Fibroblast of gingiva (primary cell): ENCODE results near the gene THEM4.
"Not testable (repeated sequence)": the region's sequence is repeated elsewhere in the genome, so short reads cannot be mapped to it uniquely, and the experiment has no call there.

Source experiments
- DNase-seq: peaks from one replicate; pipeline ENCODE4 v3.0.0-alpha.2; 2011; ENCODE audit warnings: low read depth

THEM4 gene

DNA sequence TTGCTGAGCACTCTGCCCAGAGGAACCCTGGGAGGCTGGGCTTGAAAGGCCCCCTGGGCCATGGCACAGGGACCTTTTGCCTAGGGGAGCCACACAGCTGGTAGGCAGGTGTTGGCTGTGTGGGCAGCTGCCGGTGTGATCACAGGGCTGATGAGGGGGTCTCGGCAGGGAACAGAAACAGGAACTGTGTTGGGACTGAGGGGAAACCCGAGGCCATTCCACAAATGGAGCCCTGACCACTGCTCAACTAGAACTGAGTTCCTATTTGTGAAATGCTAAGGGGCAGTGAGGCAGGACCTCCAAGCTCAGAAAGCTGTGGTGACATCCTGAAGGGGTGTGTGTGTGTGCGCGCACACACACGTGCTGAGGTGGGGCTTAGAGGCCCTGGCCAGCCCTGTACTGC is 49.4 kb downstream of the THEM4 start:
- no peak for DNase-seq

DNA sequence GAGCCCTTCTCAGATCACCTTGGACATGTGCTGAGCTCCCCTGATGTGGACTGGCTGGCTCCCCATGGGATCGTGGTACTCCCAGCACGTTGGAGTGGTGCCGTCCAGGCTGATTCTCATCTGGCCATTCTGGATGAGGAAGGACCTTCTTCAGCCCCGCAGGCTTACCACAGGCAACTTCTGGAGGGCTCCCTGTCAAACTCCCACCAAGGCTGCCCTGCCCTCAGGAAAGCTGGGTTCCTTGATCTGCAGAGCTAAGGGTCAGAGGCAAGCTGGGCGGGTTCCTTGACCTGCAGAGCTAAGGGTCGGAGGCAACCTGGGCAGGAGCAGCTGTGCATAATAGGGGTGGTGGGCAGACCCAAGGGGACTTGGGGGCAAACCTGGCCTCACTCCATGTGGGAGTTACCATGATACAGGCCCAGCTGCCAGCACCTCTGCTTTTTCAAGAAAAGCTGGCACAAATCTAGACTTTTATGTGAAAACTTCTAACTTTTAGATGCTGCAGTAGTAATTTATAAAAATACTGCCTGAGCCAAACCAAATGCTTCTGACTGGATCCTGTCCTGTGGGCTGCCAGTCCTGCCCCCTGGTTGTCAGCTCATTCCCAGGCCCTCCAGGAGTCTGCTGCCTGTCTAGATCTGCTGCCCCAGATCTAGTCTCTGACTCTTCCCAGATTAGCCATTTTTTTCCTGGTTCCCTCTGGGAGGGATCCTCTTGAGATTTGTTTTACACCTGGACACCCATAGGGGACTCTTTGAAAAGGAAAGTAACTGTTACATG is 50.2 kb downstream of the THEM4 start:
- DNase-seq, result no peak

DNA sequence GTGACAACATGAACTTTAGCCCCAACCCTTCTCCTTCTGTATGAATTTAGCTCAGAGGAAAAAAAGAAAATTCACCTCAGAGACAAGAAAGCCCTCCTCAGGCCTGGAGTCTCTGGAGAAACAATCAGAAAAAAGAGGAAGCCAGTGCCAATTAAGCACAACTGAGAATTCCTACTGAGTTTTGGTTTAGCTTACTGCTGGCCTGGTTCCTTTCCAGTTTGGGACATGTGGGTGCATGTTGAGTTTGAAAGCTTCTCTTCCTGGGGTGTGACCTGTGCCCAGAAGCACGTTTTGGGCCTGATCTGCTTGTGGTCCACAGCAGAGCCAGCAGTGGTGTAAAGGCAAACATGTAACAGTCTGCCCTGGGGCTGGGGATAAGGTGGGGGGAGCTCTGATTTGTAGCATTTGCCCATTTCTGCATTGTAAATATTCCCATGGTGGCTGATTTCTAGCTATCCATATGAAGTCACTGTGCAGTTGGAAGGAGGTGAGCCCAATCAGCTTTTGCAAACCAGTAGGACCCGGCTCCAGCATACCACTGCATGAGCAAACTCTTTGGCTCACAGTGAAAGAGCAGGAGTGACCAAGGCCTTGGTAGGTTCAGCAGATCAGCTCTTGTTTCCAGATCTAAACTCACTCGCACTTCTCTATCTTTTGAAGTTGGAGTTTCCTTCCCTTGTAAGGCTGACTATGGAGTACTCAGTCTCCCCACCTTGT is 51.1 kb downstream of the THEM4 start:
- DNase-seq, result no peak

DNA sequence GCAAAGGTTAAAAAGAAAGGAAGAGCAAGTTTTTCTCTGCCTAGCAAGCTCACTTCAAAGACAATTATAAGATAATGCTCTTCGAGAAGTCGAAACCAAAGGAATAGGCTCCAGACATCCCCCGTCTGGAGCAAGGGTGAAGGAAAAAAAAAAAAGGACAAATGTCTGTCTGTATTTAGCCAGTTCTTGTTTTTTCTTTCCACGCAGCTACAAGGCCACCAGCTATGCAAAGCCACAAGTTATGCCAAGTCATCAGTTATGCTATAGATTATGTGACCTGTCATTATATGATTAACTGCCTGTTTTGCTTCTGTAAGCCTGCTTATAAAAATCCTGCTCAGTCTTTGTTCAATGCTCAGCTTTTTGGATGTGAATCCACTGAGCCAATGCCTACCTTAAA is 53.4 kb downstream of the THEM4 start:
- DNase-seq, result no peak

DNA sequence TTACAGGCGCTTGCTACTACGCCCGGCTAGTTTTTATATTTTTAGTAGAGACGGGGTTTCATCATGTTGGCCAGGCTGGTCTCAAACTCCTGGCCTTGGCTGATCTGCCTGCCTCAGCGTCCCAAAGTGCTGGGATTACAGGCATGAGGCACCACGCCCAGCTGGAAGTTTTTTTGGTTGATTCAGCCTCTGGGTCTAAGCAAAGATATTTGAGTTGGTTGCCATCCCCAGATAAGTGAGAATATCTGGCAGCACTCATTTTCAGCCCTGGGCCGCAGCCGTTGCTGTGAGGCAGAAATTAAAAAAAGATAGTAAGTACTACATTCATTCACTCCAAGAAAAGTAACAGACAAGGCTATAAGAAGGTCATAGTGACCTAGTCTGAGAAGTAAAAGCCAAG is 53.8 kb downstream of the THEM4 start:
- not testable (repeated sequence) for DNase-seq

DNA sequence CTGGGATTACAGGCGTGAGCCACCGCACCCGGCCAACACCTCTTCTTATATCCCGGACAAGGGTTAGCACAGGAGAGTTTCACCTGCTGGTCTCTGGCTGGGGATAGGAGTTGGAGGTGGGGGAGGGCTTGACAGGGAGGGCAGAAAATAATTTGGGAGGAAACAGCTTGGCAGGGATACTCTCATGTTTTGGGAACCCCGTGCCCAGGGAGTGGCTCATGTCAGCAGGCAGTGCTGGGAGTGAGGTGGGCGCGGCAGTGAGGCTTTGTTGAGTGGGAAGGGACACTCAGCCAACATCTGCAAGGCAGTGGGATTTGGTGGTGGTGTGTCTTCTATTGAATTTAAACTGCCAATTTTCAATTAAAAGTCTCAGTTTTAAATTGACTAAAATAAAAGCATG is 54.7 kb downstream of the THEM4 start:
- DNase-seq, result no peak

DNA sequence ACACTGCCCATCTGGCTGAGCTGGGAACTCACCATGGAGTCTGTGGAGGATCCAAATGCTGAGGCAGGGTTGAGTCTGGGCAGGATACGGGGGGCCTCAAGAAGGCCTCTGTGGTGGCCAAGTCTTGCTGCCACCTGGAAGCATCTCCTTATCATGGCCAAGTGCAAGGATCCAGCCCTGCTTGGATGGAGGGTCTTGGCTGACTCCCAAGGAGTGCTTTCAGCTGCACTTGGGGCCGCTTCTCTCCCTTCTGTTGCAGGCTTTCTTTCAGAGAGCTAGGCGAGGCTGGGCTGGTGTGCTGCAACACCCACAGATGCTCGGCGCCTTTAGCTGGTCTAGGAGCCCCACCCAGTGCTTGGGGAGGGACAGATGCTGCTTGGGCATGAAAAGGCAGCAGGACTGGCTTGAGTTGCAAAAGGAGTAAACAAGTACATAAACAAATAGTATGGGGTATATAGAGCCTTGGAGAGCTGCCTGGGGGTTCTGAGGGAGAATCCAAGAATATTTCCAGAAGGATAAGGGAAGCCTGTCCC is 55.8 kb downstream of the THEM4 start, which contains the start of gene THEM5:
Gene THEM5, minus strand, starts transcription at position 302 of the 533 bp plus-strand sequence. Its CDS starts 147 bp downstream, at position 155.
- DNase-seq, result no peak

DNA sequence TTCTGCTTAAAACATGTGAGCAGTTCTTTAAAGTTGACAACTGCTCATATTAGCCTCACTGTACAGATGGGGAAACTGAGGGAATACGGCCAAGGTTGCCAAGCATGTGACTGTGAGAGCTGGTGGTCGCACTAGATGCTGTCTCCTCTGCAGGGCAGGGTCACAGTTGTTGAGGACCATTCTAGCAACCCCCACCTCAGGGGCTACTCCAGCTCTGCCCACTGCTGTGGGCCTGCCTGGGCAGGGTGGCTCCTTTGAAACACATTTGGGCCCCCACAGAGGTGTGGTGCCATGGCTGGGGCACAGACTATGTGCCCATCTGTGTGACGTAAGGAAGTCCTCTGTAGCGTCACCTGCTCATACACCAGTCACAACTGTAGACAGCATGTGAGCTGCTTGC is 56.6 kb downstream of the THEM4 start:
- DNase-seq, result no peak

DNA sequence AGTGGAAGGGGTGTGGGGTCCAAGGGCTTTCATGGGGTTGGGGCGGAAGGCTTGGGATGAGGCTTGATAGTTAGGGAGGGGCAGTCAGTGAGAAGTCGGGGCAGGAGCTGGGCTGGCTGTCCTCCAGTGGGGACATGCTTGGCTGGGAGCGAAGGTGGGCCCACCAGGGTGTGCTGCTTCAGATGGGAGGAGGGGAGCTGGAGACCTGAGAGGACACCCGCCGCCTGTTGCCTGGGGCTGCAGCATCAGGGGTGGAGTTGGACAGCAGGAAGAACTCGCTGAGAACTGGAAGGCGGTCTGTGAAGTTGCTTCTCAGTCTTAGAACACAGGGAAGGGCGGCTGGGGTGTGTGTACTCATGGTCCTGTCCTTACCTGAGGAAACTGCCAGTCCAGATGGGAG is 57.4 kb downstream of the THEM4 start:
- no peak for DNase-seq

DNA sequence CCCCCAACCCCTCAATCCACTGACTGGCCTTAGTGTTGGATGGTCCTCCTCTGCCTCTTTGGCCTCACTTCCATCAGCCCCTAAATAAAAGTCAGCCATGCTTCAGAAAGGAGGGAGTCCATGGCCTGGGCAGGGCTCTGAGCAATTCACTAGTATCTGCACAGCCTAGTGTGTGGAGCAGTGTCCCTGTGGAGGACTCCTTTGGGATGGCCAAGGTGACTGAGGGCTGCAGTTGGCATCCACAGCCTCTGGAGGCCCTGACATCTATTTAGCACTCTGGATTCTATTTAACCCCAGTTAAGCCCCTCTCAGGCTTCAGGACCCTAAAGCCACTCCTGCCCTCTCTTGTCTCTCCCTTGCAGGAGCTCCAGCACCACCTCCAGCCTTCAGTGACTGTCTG is 59.4 kb downstream of the THEM4 start:
- no peak for DNase-seq

DNA sequence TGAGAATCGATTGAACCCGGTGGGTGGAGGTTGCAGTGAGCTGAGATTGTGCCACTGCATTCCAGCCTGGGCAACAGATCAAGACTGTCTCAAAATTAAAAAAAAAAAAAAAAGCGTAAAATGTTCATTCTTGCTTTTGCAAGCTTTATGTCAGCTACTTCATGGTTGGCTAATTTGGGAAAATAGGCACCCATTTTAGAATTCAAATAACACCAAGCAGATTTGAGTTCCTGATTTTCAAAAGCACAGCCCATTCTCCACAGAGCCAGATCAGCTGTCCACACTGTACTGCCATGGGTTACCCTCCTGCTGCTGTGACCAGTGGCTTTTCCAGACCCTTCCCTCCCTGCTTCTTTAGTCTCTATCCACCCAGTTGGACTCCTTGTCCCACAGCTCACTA is 60.2 kb downstream of the THEM4 start:
- DNase-seq, result no peak

DNA sequence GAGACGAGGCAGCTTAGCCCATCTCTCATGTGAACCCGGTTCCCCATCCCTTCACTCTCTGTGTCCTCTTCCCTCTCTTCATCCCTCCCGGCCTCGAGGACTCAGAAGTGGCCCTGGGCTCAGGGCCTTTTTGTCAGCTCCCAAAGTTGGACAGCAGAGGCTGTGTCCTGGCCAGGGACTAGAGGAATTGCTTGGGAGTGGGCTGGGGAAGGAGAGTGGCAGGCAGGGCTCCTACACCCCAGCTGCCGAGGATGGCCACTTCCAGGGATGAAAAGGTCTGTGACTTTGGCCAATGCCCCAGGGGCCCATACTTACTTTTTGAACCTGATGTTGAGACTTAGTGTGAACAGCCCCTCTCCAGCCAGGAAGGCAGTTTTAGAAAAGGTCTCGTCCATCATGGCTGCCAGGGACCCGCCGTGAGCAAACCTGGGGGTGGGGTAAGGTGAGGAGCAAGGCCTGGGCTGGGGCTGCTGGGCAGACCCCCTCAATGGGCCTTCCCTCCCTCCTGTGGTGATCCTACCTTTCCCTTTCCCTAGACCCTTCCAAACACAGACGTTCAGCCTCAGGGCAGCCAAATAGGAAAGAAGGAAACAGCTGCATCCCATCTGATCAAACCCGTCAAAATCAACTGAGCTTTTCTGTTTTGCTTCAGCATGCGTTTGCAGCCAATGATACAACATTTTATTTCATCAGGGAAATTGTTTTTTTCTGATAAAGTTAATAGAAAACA is 61.3 kb downstream of the THEM4 start:
- DNase-seq, result no peak

DNA sequence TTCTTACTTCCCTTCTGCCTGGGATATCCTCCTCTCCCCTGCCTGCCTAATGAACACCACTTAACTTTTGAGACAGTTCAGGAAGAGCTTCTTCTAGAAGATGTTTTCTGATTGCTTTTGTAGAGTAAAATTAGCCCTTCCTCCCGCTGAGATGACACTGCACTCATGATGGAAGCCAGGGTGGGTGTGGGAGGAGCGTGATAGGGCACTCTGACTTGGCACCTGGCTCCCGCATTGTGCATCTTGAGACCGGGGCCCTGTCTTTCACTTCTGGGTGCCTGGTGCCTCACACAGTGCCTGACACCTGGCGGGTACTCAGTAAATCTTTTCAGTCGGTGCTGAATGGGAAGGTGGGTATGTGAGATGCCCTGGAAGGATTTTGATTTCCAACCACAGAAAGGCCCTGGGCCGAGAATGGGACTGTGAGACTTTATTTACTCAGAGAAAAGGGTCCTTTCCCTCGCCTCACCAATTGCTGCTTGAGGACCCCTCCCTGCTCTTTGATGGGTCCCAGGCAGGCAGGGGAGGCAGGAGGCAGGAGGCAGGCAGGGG is 62.5 kb downstream of the THEM4 start:
- DNase-seq, result no peak

DNA sequence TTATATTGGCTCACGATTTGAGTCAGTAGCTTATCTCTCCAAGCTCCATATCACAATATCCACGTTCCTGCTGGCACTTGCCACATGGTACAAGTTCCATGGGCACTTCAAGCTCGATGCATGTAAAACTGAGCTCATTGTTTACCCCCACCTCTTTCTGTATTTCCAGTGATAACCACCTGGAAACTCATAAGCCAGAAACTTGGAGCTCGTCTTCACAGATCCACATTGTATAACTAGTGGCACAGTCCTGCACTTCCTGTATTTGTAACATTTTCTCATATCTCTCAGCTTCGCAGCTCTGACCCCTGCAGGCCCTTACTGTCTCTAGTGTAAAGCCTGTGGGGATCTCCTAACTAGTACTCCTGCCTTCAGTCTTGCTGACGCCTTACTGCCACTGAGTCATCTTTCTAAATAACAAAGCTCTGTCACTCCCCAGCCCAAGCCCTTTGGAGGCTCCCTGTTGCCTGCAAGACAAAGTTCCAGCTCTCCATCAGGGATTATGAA is 63.2 kb downstream of the THEM4 start:
- no peak for DNase-seq

DNA sequence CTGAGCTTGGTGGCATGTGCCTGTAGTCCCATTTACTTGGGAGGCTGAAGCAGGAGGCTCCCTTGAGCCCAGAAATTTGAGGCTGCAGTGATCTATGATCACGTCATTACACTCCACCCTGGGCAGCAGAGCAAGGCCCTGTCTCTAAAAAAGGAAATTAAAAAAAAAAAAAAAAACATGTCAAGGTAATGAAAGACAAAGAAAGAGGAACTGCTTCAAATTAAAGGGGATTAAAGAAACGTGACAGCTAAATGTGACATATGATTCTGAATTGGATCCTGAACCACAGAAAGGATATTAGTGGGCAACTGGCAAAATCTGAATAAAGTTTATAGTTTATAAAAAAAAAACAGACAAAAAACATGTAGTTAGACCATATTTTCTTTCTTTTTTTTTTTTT is 65.9 kb downstream of the THEM4 start:
- no peak for DNase-seq

DNA sequence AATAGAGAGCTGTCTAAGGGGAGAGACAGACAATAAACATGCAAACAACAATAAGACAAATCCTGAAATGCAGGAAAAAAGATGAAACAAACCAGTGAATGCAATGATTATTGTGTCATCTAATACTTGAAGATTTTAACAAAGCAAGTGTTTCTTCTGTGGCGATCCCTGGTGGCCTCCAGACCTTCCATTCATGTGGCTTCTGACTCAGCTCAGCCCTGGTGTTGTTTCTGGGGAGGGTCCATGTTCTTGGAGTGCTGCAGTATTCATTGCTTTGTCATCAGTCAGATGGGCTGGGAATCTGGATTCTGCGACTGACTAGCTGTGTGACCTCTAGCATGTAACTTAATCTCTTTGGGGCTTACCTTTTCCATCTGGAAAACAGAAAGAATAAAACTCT is 68.2 kb downstream of the THEM4 start:
- no peak for DNase-seq

DNA sequence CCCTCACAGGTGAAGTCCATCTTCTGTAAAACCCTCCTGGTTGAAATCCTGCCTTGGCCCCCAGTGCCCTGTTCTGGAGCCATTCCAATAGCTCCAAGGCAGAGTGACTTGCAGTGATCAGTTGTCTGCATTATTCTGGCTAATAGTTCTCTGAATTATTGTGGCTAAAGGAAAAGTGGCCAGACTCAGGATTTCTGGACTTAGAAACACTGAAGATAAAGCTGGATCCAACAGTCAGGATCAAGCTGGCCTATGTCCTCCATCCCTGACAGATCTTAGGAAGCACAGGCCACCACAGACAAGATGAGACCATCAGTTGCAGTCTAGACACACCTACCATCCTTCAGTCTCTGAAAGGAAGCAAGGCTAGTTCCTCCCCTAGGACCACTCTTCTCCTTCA is 68.9 kb downstream of the THEM4 start:
- DNase-seq, result no peak

DNA sequence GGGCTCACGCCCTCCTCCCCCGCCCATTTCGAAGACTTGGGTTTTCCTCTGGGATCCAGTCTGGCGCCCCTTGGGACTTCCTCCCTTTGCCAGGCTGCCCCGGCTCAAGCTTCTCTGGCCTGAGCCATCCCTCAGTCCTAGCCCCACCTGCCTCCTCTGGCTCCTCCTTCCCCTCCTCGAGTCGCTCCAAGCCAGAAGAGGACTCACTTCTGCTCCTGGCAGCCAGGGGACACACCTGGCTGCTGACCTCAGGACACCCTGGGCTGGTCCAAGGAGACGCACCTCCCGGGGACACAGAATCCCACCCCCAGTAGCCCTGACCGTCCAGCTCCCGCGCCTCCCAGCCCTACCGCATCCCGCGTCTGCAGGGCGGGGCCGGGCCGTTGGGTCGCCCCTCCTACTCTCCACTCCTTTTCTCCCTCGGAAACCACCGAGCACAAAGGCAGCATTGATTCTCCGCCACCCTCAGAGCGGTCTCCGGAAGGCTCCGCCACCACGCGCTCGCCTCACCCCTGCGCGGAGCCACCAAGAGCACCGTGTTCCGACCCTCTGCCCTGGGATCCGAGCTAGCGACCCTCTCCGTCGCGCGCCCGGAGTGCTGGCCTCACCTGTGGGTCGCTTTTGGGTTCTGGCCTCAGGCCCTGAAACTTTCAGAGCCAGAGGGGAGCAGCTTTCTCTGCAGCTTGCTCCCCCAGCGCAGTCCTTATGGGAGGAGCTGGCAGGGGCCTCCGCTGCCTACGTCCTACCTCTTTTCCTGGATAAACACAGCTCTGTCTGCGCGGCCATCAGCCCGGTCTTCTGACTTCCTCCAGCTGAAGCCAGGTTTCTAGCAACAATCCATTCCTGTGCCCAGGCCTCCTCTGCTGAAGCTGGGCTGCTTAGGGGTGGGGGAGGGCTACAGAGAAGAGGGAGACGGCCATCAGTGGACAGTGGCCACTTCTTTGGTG is 69.6 kb downstream of the THEM4 start, which contains the start of gene C2CD4D:
Gene C2CD4D, minus strand, starts transcription at position 364 of the 947 bp plus-strand sequence. CDS start 831 bp downstream, outside the sequence.
- no peak for DNase-seq

DNA sequence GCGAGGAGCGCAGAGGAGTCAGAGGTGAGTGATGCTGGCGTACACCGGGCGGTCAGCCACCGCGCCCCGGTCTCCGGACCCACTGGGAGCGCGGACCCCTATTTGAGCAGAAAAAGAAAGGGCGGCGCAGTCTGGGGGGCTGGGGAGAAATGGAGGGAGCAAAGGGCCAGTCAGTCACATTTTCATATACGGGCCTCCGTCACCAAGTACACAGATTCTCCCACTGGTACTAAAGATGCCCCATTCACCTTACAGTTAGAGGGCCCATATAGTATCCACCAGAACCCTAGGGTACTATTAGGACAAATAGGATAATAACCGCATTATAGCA is 70.3 kb downstream of the THEM4 start:
- no peak for DNase-seq

DNA sequence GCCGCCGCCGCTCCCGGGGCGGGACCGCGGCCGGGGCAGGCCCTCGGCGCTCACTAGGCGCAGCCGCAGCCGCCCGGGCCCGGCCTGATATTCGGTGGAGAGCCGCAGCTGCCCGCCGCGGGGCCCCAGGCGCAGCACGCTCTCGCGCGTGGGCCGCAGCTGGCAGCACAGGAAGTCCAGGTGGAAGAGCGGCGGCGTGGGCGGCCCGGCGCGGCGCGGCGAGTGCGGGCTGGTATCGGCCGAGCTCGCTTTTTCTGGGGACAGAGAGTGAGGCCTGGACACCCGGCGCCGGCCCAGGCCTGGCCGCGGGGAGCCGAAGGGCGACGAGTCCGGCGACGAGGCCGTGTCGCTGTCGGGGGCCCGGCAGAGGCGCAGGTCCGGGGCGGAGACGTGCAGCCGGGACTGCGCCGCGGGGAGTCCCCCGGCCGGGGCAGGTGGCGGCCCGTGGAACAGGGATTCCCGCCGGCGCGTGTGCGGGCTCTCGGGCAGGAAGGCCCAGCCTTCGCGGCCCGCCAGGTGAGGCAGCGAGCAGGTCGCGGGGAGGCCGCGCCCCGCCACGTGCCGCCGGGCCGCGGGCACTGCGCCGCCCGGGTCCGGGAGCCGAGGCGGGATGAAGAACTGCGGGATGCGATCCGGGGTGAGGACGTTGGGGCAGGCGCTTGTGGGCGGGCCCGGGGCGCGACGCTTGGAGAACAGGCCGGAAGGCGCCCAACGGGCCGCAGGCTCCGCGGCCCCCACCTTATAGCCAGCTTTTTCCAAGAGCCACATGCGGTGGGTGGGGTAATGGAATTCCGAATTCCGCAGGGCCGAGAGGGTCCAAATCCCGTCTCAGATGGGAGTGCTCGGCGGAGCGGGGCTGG is 70.9 kb downstream of the THEM4 start:
- no peak for DNase-seq
